Fibroblast of pulmonary artery (primary cell): ENCODE data around the gene SBF2.

Experiments
- DNase-seq: peaks from one replicate; pipeline ENCODE4 v3.0.0-alpha.2; 2010; ENCODE audit warnings: low read depth
- H3K4me3 ChIP-seq: replicated peaks from 2 replicates; pipeline ENCODE4 v1.5.1; 2011; ENCODE audit warnings: low read depth, mild to moderate bottlenecking, control low read depth, low read length, moderate library complexity
- CTCF ChIP-seq: IDR thresholded peaks from 2 replicates; pipeline ENCODE4 v1.5.1; 2011; ENCODE audit warnings: mild to moderate bottlenecking, control low read depth, low read length, inconsistent platforms; ENCODE audit errors: missing control alignments

Gene SBF2

GRCh38 chr11:10114593-10115404 lies 179.2 kb downstream of the SBF2 start:
- no peak for DNase-seq
- no peak for TF ChIP-seq CTCF
- H3K4me3 ChIP-seq, result no peak overlapping the region

- DNase-seq, result no peak
- H3K4me3 ChIP-seq, result no peak overlapping the region
- no peak for TF ChIP-seq CTCF
These were observed 180.2 kb downstream of the SBF2 start for GRCh38 chr11:10113852-10114251.

GRCh38 chr11:10109806-10110205 lies 184.2 kb downstream of the SBF2 start:
- TF ChIP-seq CTCF, result no peak
- peak; percentile 89 for DNase-seq
- no peak overlapping the region for H3K4me3 ChIP-seq

- peak; percentile 68 for DNase-seq
- no peak overlapping the region for H3K4me3 ChIP-seq
- no peak for TF ChIP-seq CTCF
These were observed 184.9 kb downstream of the SBF2 start for GRCh38 chr11:10108915-10109680.

- DNase-seq, result no peak
- TF ChIP-seq CTCF, result no peak
- no peak overlapping the region for H3K4me3 ChIP-seq
These were observed 186.5 kb downstream of the SBF2 start for GRCh38 chr11:10107497-10107896.

GRCh38 chr11:10097615-10098014 lies 196.4 kb downstream of the SBF2 start:
- TF ChIP-seq CTCF, result no peak
- no peak overlapping the region for H3K4me3 ChIP-seq
- DNase-seq, result no peak
